ENCODE measurements around the gene CDK15.

The CDK15 gene

GRCh38 chr2:201929281-201930026 lies 123.1 kb downstream of the CDK15 start:
- TF ChIP-seq ZIC2 (tag by site-specific recombination; IDR thresholded peaks at IDR 0.05), result 0 out of 2 replicates have a peak, but pooled peaks have one; percentile 18
- TF ChIP-seq, protein P1, sequence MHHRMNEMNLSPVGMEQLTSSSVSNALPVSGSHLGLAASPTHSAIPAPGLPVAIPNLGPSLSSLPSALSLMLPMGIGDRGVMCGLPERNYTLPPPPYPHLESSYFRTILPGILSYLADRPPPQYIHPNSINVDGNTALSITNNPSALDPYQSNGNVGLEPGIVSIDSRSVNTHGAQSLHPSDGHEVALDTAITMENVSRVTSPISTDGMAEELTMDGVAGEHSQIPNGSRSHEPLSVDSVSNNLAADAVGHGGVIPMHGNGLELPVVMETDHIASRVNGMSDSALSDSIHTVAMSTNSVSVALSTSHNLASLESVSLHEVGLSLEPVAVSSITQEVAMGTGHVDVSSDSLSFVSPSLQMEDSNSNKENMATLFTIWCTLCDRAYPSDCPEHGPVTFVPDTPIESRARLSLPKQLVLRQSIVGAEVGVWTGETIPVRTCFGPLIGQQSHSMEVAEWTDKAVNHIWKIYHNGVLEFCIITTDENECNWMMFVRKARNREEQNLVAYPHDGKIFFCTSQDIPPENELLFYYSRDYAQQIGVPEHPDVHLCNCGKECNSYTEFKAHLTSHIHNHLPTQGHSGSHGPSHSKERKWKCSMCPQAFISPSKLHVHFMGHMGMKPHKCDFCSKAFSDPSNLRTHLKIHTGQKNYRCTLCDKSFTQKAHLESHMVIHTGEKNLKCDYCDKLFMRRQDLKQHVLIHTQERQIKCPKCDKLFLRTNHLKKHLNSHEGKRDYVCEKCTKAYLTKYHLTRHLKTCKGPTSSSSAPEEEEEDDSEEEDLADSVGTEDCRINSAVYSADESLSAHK (tag by site-specific recombination; IDR thresholded peaks at IDR 0.05), result no peak
- peak; percentile 70 for TF ChIP-seq SP7 (tag by site-specific recombination; IDR thresholded peaks at IDR 0.05)
- ChIA-PET CTCF (interaction anchor here (0.7 kb wide), 1 partner anchor 9 kb away, joined by 3 read pairs; no protein-coding TSS in a partner anchor), POLR2A (no interaction called here)
- Histone ChIP-seq H3K36me3 (ENCODE audit: control insufficient read depth in 2 of 2, insufficient read depth in 1 of 2, low read length in 2 of 2) (no peaks in the 10 kb centered on the region), H3K27ac (ENCODE audit: extremely low read depth, low read depth, low read length) (no peak overlapping the region), H3K9me3 (ENCODE audit: control insufficient read depth, insufficient read depth, low read depth, low read length) (no peaks in the 10 kb centered on the region), H3K4me3 (ENCODE audit: low read depth, low read length) (no peak overlapping the region), H3K4me1 (ENCODE audit: control insufficient read depth, insufficient read depth, low read length) (no peaks in the 10 kb centered on the region)

GRCh38 chr2:201930043-201930442 lies 123.7 kb downstream of the CDK15 start:
- ChIA-PET POLR2A (no interaction called here), CTCF (interaction anchor here (0.7 kb wide), 1 partner anchor 9 kb away, joined by 3 read pairs; no protein-coding TSS in a partner anchor)
- Histone ChIP-seq H3K4me3 (ENCODE audit: low read depth, low read length) (no peak overlapping the region), H3K4me1 (ENCODE audit: control insufficient read depth, insufficient read depth, low read length) (no peaks in the 10 kb centered on the region), H3K27ac (ENCODE audit: extremely low read depth, low read depth, low read length) (no peak overlapping the region), H3K36me3 (ENCODE audit: control insufficient read depth in 2 of 2, insufficient read depth in 1 of 2, low read length in 2 of 2) (no peaks in the 10 kb centered on the region), H3K9me3 (ENCODE audit: control insufficient read depth, insufficient read depth, low read depth, low read length) (no peaks in the 10 kb centered on the region)
- TF ChIP-seq ZSCAN18 (tag by site-specific recombination; IDR thresholded peaks at IDR 0.05), result no peak
- no peak for TF ChIP-seq ZNF623 (tag by site-specific recombination; IDR thresholded peaks at IDR 0.05)
- no peak for TF ChIP-seq GFI1B (tag by site-specific recombination; IDR thresholded peaks at IDR 0.05)
- TF ChIP-seq ZNF398 (tag by site-specific recombination; IDR thresholded peaks at IDR 0.05), result no peak
- TF ChIP-seq, protein P1 (tag by site-specific recombination; IDR thresholded peaks at IDR 0.05), result no peak
- no peak for TF ChIP-seq ZNF707 (tag by site-specific recombination; IDR thresholded peaks at IDR 0.05)
- TF ChIP-seq ZNF654 (tag by site-specific recombination; IDR thresholded peaks at IDR 0.05; ENCODE audit: low read depth), result no peak
- no peak for TF ChIP-seq ZNF510 (tag by site-specific recombination; IDR thresholded peaks at IDR 0.05; ENCODE audit: insufficient replicate concordance)
- TF ChIP-seq, protein P2, sequence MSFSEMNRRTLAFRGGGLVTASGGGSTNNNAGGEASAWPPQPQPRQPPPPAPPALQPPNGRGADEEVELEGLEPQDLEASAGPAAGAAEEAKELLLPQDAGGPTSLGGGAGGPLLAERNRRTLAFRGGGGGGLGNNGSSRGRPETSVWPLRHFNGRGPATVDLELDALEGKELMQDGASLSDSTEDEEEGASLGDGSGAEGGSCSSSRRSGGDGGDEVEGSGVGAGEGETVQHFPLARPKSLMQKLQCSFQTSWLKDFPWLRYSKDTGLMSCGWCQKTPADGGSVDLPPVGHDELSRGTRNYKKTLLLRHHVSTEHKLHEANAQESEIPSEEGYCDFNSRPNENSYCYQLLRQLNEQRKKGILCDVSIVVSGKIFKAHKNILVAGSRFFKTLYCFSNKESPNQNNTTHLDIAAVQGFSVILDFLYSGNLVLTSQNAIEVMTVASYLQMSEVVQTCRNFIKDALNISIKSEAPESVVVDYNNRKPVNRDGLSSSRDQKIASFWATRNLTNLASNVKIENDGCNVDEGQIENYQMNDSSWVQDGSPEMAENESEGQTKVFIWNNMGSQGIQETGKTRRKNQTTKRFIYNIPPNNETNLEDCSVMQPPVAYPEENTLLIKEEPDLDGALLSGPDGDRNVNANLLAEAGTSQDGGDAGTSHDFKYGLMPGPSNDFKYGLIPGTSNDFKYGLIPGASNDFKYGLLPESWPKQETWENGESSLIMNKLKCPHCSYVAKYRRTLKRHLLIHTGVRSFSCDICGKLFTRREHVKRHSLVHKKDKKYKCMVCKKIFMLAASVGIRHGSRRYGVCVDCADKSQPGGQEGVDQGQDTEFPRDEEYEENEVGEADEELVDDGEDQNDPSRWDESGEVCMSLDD (tag by site-specific recombination; IDR thresholded peaks at IDR 0.05), result no peak
- no peak for TF ChIP-seq ZXDB (tag by site-specific recombination; IDR thresholded peaks at IDR 0.05)
- TF ChIP-seq ZNF449 (tag by site-specific recombination; IDR thresholded peaks at IDR 0.05), result no peak
- TF ChIP-seq, protein P3, sequence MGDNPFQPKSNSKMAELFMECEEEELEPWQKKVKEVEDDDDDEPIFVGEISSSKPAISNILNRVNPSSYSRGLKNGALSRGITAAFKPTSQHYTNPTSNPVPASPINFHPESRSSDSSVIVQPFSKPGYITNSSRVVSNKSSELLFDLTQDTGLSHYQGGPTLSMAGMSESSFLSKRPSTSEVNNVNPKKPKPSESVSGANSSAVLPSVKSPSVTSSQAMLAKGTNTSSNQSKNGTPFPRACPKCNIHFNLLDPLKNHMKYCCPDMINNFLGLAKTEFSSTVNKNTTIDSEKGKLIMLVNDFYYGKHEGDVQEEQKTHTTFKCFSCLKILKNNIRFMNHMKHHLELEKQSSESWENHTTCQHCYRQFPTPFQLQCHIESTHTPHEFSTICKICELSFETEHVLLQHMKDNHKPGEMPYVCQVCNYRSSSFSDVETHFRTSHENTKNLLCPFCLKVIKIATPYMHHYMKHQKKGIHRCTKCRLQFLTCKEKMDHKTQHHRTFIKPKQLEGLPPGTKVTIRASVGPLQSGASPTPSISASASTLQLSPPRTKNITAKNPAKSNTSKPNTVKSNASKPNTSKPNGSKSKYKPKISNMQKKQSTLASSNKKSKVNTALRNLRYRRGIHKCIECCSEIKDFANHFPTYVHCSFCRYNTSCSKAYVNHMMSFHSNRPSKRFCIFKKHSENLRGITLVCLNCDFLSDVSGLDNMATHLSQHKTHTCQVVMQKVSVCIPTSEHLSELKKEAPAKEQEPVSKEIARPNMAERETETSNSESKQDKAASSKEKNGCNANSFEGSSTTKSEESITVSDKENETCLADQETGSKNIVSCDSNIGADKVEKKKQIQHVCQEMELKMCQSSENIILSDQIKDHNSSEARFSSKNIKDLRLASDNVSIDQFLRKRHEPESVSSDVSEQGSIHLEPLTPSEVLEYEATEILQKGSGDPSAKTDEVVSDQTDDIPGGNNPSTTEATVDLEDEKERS (tag by site-specific recombination; IDR thresholded peaks at IDR 0.05), result no peak
- no peak for TF ChIP-seq TCF7L2 (IDR thresholded peaks at IDR 0.05; ENCODE audit: borderline replicate concordance, low read depth, low read length)
- TF ChIP-seq ZNF664 (tag by site-specific recombination; IDR thresholded peaks at IDR 0.05), result no peak
- TF ChIP-seq ZNF169 (tag by site-specific recombination; IDR thresholded peaks at IDR 0.05), result no peak

All from HEK293 (cell line).